Measurements from ENCODE around the gene IQCM. TPM values are rescaled to one million over a fixed set of nuclear protein-coding genes. Genes with fewer than 3 reads are reported as not detected.

IQCM gene
- polyA plus RNA-seq, 1 donor, result 0.15 TPM

- H3K27ac ChIP-seq (ENCODE audit: low read length), result no peak overlapping the region
- no peaks in the 10 kb centered on the region for H3K9me3 ChIP-seq (ENCODE audit: control insufficient read depth, low read depth, low read length)
- DNase-seq, result no peak
- no peaks in the 10 kb centered on the region for H3K27me3 ChIP-seq (ENCODE audit: control insufficient read depth, insufficient read depth, low read length)
- H3K36me3 ChIP-seq (ENCODE audit: control insufficient read depth, insufficient read depth, low read length), result no peaks in the 10 kb centered on the region
- no peaks in the 10 kb centered on the region for H3K4me1 ChIP-seq (ENCODE audit: control insufficient read depth, insufficient read depth, low read length)
- 75% methylated on average over 1 of the region's 2 CpGs for WGBS (ENCODE audit: insufficient coverage, low lambda C conversion rate)
- no peak overlapping the region for H3K4me3 ChIP-seq (ENCODE audit: low read length)
Measured at GRCh38 chr4:149801416-149801815, 14.2 kb downstream of the IQCM start.

GRCh38 chr4:149799546-149799945 is 16.1 kb downstream of the IQCM start:
- no peaks in the 10 kb centered on the region for H3K9me3 ChIP-seq (ENCODE audit: control insufficient read depth, low read depth, low read length)
- no peaks in the 10 kb centered on the region for H3K4me1 ChIP-seq (ENCODE audit: control insufficient read depth, insufficient read depth, low read length)
- H3K27ac ChIP-seq (ENCODE audit: low read length), result no peak overlapping the region
- 80% methylated on average over 1 of the region's 1 CpG for WGBS (ENCODE audit: insufficient coverage, low lambda C conversion rate)
- H3K27me3 ChIP-seq (ENCODE audit: control insufficient read depth, insufficient read depth, low read length), result no peaks in the 10 kb centered on the region
- H3K36me3 ChIP-seq (ENCODE audit: control insufficient read depth, insufficient read depth, low read length), result no peaks in the 10 kb centered on the region
- no peak overlapping the region for H3K4me3 ChIP-seq (ENCODE audit: low read length)
- DNase-seq, result no peak

GRCh38 chr4:149796381-149796780 is 19.3 kb downstream of the IQCM start:
- DNase-seq, result no peak
- H3K36me3 ChIP-seq (ENCODE audit: control insufficient read depth, insufficient read depth, low read length), result no peaks in the 10 kb centered on the region
- H3K4me3 ChIP-seq (ENCODE audit: low read length), result no peak overlapping the region
- H3K27me3 ChIP-seq (ENCODE audit: control insufficient read depth, insufficient read depth, low read length), result no peaks in the 10 kb centered on the region
- no peak overlapping the region for H3K27ac ChIP-seq (ENCODE audit: low read length)
- H3K4me1 ChIP-seq (ENCODE audit: control insufficient read depth, insufficient read depth, low read length), result no peaks in the 10 kb centered on the region
- no peaks in the 10 kb centered on the region for H3K9me3 ChIP-seq (ENCODE audit: control insufficient read depth, low read depth, low read length)

GRCh38 chr4:149795256-149795655 is 20.4 kb downstream of the IQCM start:
- no CpG with 5 or more reads among the region's 4 CpGs for WGBS (ENCODE audit: insufficient coverage, low lambda C conversion rate)
- DNase-seq, result no peak
- no peak overlapping the region for H3K4me3 ChIP-seq (ENCODE audit: low read length)
- H3K9me3 ChIP-seq (ENCODE audit: control insufficient read depth, low read depth, low read length), result no peaks in the 10 kb centered on the region
- H3K4me1 ChIP-seq (ENCODE audit: control insufficient read depth, insufficient read depth, low read length), result no peaks in the 10 kb centered on the region
- H3K36me3 ChIP-seq (ENCODE audit: control insufficient read depth, insufficient read depth, low read length), result no peaks in the 10 kb centered on the region
- H3K27me3 ChIP-seq (ENCODE audit: control insufficient read depth, insufficient read depth, low read length), result no peaks in the 10 kb centered on the region
- no peak overlapping the region for H3K27ac ChIP-seq (ENCODE audit: low read length)

- Histone ChIP-seq H3K27ac (ENCODE audit: low read length) (no peak overlapping the region), H3K4me1 (ENCODE audit: control insufficient read depth, insufficient read depth, low read length) (no peaks in the 10 kb centered on the region), H3K9me3 (ENCODE audit: control insufficient read depth, low read depth, low read length) (no peaks in the 10 kb centered on the region), H3K4me3 (ENCODE audit: low read length) (no peak overlapping the region), H3K36me3 (ENCODE audit: control insufficient read depth, insufficient read depth, low read length) (no peaks in the 10 kb centered on the region), H3K27me3 (ENCODE audit: control insufficient read depth, insufficient read depth, low read length) (no peaks in the 10 kb centered on the region)
- WGBS (ENCODE audit: insufficient coverage, low lambda C conversion rate), result no CpG with 5 or more reads among the region's 1 CpG
- DNase-seq, result no peak
Measured at GRCh38 chr4:149794352-149794751, 21.3 kb downstream of the IQCM start.

- Histone ChIP-seq H3K36me3 (ENCODE audit: control insufficient read depth, insufficient read depth, low read length) (no peaks in the 10 kb centered on the region), H3K27me3 (ENCODE audit: control insufficient read depth, insufficient read depth, low read length) (no peaks in the 10 kb centered on the region), H3K9me3 (ENCODE audit: control insufficient read depth, low read depth, low read length) (no peaks in the 10 kb centered on the region), H3K27ac (ENCODE audit: low read length) (no peak overlapping the region), H3K4me3 (ENCODE audit: low read length) (no peak overlapping the region), H3K4me1 (ENCODE audit: control insufficient read depth, insufficient read depth, low read length) (no peaks in the 10 kb centered on the region)
- no peak for DNase-seq
Measured at GRCh38 chr4:149793459-149793858, 22.2 kb downstream of the IQCM start.

GRCh38 chr4:149791851-149792250 is 23.8 kb downstream of the IQCM start:
- WGBS (ENCODE audit: insufficient coverage, low lambda C conversion rate), result 20% methylated on average over 1 of the region's 1 CpG
- no peaks in the 10 kb centered on the region for H3K36me3 ChIP-seq (ENCODE audit: control insufficient read depth, insufficient read depth, low read length)
- H3K27ac ChIP-seq (ENCODE audit: low read length), result no peak overlapping the region
- no peak for DNase-seq
- H3K9me3 ChIP-seq (ENCODE audit: control insufficient read depth, low read depth, low read length), result no peaks in the 10 kb centered on the region
- no peaks in the 10 kb centered on the region for H3K27me3 ChIP-seq (ENCODE audit: control insufficient read depth, insufficient read depth, low read length)
- H3K4me3 ChIP-seq (ENCODE audit: low read length), result no peak overlapping the region
- H3K4me1 ChIP-seq (ENCODE audit: control insufficient read depth, insufficient read depth, low read length), result no peaks in the 10 kb centered on the region

GRCh38 chr4:149790172-149790907 is 25.3 kb downstream of the IQCM start:
- Histone ChIP-seq H3K27ac (ENCODE audit: low read length) (no peak overlapping the region), H3K4me3 (ENCODE audit: low read length) (no peak overlapping the region), H3K36me3 (ENCODE audit: control insufficient read depth, insufficient read depth, low read length) (no peaks in the 10 kb centered on the region), H3K9me3 (ENCODE audit: control insufficient read depth, low read depth, low read length) (no peaks in the 10 kb centered on the region), H3K4me1 (ENCODE audit: control insufficient read depth, insufficient read depth, low read length) (no peaks in the 10 kb centered on the region), H3K27me3 (ENCODE audit: control insufficient read depth, insufficient read depth, low read length) (no peaks in the 10 kb centered on the region)
- DNase-seq, result no peak
- WGBS (ENCODE audit: insufficient coverage, low lambda C conversion rate), result no CpG with 5 or more reads among the region's 4 CpGs

GRCh38 chr4:149788300-149788699 is 27.3 kb downstream of the IQCM start:
- no peak overlapping the region for H3K27ac ChIP-seq (ENCODE audit: low read length)
- 93% methylated on average over 3 of the region's 4 CpGs for WGBS (ENCODE audit: insufficient coverage, low lambda C conversion rate)
- no peak overlapping the region for H3K4me3 ChIP-seq (ENCODE audit: low read length)
- no peaks in the 10 kb centered on the region for H3K27me3 ChIP-seq (ENCODE audit: control insufficient read depth, insufficient read depth, low read length)
- no peak for DNase-seq
- no peaks in the 10 kb centered on the region for H3K4me1 ChIP-seq (ENCODE audit: control insufficient read depth, insufficient read depth, low read length)
- H3K9me3 ChIP-seq (ENCODE audit: control insufficient read depth, low read depth, low read length), result no peaks in the 10 kb centered on the region
- no peaks in the 10 kb centered on the region for H3K36me3 ChIP-seq (ENCODE audit: control insufficient read depth, insufficient read depth, low read length)

GRCh38 chr4:149785696-149786431 is 29.8 kb downstream of the IQCM start:
- no CpG with 5 or more reads among the region's 1 CpG for WGBS (ENCODE audit: insufficient coverage, low lambda C conversion rate)
- H3K36me3 ChIP-seq (ENCODE audit: control insufficient read depth, insufficient read depth, low read length), result no peaks in the 10 kb centered on the region
- no peak for DNase-seq

GRCh38 chr4:149784018-149784417 is 31.6 kb downstream of the IQCM start:
- Histone ChIP-seq H3K27me3 (ENCODE audit: control insufficient read depth, insufficient read depth, low read length) (no peaks in the 10 kb centered on the region), H3K9me3 (ENCODE audit: control insufficient read depth, low read depth, low read length) (no peaks in the 10 kb centered on the region), H3K36me3 (ENCODE audit: control insufficient read depth, insufficient read depth, low read length) (no peaks in the 10 kb centered on the region), H3K4me1 (ENCODE audit: control insufficient read depth, insufficient read depth, low read length) (no peaks in the 10 kb centered on the region), H3K4me3 (ENCODE audit: low read length) (no peak overlapping the region), H3K27ac (ENCODE audit: low read length) (no peak overlapping the region)
- DNase-seq, result no peak
- WGBS (ENCODE audit: insufficient coverage, low lambda C conversion rate), result 100% methylated on average over 1 of the region's 2 CpGs

More at GRCh38 chr4:149785696-149786431, 29.8 kb downstream of the IQCM start:
- Histone ChIP-seq H3K9me3 (ENCODE audit: control insufficient read depth, low read depth, low read length) (no peaks in the 10 kb centered on the region), H3K27ac (ENCODE audit: low read length) (no peak overlapping the region), H3K4me1 (ENCODE audit: control insufficient read depth, insufficient read depth, low read length) (no peaks in the 10 kb centered on the region), H3K27me3 (ENCODE audit: control insufficient read depth, insufficient read depth, low read length) (no peaks in the 10 kb centered on the region), H3K4me3 (ENCODE audit: low read length) (no peak overlapping the region)
